K562 (cell line): ENCODE measurements around the gene NFAM1. TPM values are rescaled to one million over a fixed set of nuclear protein-coding genes. Genes with fewer than 3 reads are reported as not detected.

Experiments used
- E2F5 ChIP-seq: sonication (generic); formaldehyde crosslinking; IDR thresholded peaks from 2 replicates; pipeline ENCODE4 v1.8.0; 2022; ENCODE audit warnings: mild to moderate bottlenecking, missing genetic modification reagents
- HMGN3 ChIP-seq: IDR thresholded peaks from 2 replicates; pipeline ENCODE4 v1.6.1; 2011; ENCODE audit warnings: borderline replicate concordance, low read depth, mild to moderate bottlenecking, mixed read lengths, low read length; ENCODE audit not compliant: insufficient read length; ENCODE audit errors: extremely low read depth
- MITF ChIP-seq: IDR thresholded peaks from 2 replicates; pipeline ENCODE4 v1.6.1; 2014; ENCODE audit warnings: antibody characterized with exemption
- PHTF2 ChIP-seq: fragments of 250-450 bp; sonication (Bioruptor Pico); IDR thresholded peaks from 2 replicates; pipeline ENCODE4 v1.5.0; 2021; ENCODE audit warnings: mild to moderate bottlenecking
- RCOR1 ChIP-seq, 2 experiments: IDR thresholded peaks; 2 replicates each; pipeline ENCODE4 v1.6.1; 2012; ENCODE audit warnings: low read depth in 2 of 2, low read length in 2 of 2, borderline replicate concordance in 1 of 2, improper control_type of control experiment in 1 of 2
- SMAD2 ChIP-seq: fragments of 150-350 bp; IDR thresholded peaks from 2 replicates; pipeline ENCODE4 v1.6.1; 2014; ENCODE audit warnings: low read depth, mild to moderate bottlenecking, low read length
- ZNF318 ChIP-seq, 2 experiments: fragments of 450-650 bp; IDR thresholded peaks; 2 replicates each; pipeline ENCODE4 v1.6.1; 2016; ENCODE audit warnings: mild to moderate bottlenecking in 2 of 2, borderline replicate concordance in 1 of 2, low read depth in 1 of 2, moderate library complexity in 1 of 2
- polyA plus RNA-seq, 8 experiments: library from polyadenylated mRNA; depleted of rRNA in 4 of 8; stranded (reverse) in 5 of 8; unstranded in 3 of 8; fragments of >200 nt; fragmentation: Nextera tagmentation in 2 of 8; fragmentation: Illumina TruSeq in 1 of 8; extraction: Ambion mirVana in 2 of 8; extraction: Trizol in 1 of 8; gene quantifications; 2 replicates each; pipeline versions ENCODE4 v1.2.1 to v1.2.3, GENCODE V29; 2011 to 2014; ENCODE audit warnings: inconsistent platforms in 1 of 8, missing spikeins in 1 of 8
- total RNA-seq, 7 experiments: library from RNA; depleted of rRNA in 6 of 7; stranded (reverse); fragments of >200 nt in 6 of 7; fragmentation: Illumina TruSeq in 2 of 7; extraction: Trizol in 2 of 7; gene quantifications; 2 replicates each; pipeline versions ENCODE4 v1.2.1 to v1.2.3, GENCODE V29; 2011 to 2021; ENCODE audit warnings: low replicate concordance in 1 of 7
- TF ChIP-seq, protein P1 (sequence below): fragments of 150-350 bp; IDR thresholded peaks from 2 replicates; pipeline ENCODE4 v1.6.1; 2014; ENCODE audit warnings: low read depth, mild to moderate bottlenecking, low read length, borderline replicate concordance
- TF ChIP-seq, protein P2 (sequence below): fragments of 450-650 bp; formaldehyde crosslinking; IDR thresholded peaks from 2 replicates; pipeline ENCODE4 v1.4.0; 2022; ENCODE audit warnings: mild to moderate bottlenecking, moderate library complexity

The NFAM1 gene
- total and polyA plus RNA-seq, 9 of the 15 experiments (the other 6 are each of a cell fraction or from before 2014, with no cell fraction given), result 0.01 to 0.18 (median 0.03) TPM; not detected in 5

GRCh38 chr22:42437488-42438292 is 5.5 kb upstream of the NFAM1 start (continued):
- TF ChIP-seq MITF (no peak), PHTF2 (CRISPR knock-in tag) (no peak), SMAD2 (no peak), ZNF318 (IDR thresholded peaks at IDR 0.05; ENCODE audit: borderline replicate concordance in 1 of 2, low read depth in 1 of 2) (no peak), HMGN3 (no peak), RCOR1 (IDR thresholded peaks at IDR 0.05; ENCODE audit: borderline replicate concordance in 1 of 2, low read depth in 2 of 2, low read length in 2 of 2) (no peak), E2F5 (no peak)
- TF ChIP-seq, protein P1, sequence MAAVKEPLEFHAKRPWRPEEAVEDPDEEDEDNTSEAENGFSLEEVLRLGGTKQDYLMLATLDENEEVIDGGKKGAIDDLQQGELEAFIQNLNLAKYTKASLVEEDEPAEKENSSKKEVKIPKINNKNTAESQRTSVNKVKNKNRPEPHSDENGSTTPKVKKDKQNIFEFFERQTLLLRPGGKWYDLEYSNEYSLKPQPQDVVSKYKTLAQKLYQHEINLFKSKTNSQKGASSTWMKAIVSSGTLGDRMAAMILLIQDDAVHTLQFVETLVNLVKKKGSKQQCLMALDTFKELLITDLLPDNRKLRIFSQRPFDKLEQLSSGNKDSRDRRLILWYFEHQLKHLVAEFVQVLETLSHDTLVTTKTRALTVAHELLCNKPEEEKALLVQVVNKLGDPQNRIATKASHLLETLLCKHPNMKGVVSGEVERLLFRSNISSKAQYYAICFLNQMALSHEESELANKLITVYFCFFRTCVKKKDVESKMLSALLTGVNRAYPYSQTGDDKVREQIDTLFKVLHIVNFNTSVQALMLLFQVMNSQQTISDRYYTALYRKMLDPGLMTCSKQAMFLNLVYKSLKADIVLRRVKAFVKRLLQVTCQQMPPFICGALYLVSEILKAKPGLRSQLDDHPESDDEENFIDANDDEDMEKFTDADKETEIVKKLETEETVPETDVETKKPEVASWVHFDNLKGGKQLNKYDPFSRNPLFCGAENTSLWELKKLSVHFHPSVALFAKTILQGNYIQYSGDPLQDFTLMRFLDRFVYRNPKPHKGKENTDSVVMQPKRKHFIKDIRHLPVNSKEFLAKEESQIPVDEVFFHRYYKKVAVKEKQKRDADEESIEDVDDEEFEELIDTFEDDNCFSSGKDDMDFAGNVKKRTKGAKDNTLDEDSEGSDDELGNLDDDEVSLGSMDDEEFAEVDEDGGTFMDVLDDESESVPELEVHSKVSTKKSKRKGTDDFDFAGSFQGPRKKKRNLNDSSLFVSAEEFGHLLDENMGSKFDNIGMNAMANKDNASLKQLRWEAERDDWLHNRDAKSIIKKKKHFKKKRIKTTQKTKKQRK, result no peak
- TF ChIP-seq, protein P2, sequence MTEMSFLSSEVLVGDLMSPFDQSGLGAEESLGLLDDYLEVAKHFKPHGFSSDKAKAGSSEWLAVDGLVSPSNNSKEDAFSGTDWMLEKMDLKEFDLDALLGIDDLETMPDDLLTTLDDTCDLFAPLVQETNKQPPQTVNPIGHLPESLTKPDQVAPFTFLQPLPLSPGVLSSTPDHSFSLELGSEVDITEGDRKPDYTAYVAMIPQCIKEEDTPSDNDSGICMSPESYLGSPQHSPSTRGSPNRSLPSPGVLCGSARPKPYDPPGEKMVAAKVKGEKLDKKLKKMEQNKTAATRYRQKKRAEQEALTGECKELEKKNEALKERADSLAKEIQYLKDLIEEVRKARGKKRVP (CRISPR knock-in tag), result no peak
